Keratinocyte (primary cell): ENCODE data around the gene CDC14A.

ENCODE experiments used
- CTCF ChIP-seq, 3 experiments: IDR thresholded peaks in 1 of 3; conservative IDR thresholded peaks in 1 of 3; optimal IDR thresholded peaks in 1 of 3; 2 replicates in 2 of 3; 3 replicates in 1 of 3; pipeline versions ENCODE3 to v1.5.1; 2011; ENCODE audit warnings: low read length in 3 of 3, mild to moderate bottlenecking in 3 of 3, moderate library complexity in 2 of 3, control low read depth in 1 of 3, inconsistent platforms in 1 of 3; ENCODE audit not compliant: insufficient read depth in 2 of 3; ENCODE audit errors: extremely low read depth in 1 of 3
- EZH2 ChIP-seq: IDR thresholded peaks from one replicate; pipeline ENCODE4 v1.6.1; 2012; ENCODE audit warnings: inconsistent platforms, mild to moderate bottlenecking, low read length, moderate library complexity

- TF ChIP-seq CTCF (optimal IDR thresholded peaks at IDR 0.05 in 1 of 3, IDR thresholded peaks at IDR 0.05 in 1 of 3, conservative IDR thresholded peaks at IDR 0.05 in 1 of 3; ENCODE audit: extremely low read depth in 1 of 3, insufficient read depth in 2 of 3, low read length in 3 of 3): no peak
- no peak for TF ChIP-seq EZH2
These were observed 96.1 kb downstream of the CDC14A start for GRCh38 chr1:100448366-100448765.
